HG03196 (cell line): Measurements from ENCODE around the gene SUFU.
A peak's percentile ranks its signal among the peaks of the same experiment; 100 is the strongest.

Experiments
- ATAC-seq: cut with Tn5 transposase; IDR thresholded peaks from one replicate; pipeline ENCODE4 v1.9.1; 2021; ENCODE audit not compliant: unreplicated experiment

Gene SUFU

GRCh38 chr10:102546606-102547320 lies 43.0 kb downstream of the SUFU start:
- ATAC-seq: no peak

GRCh38 chr10:102549549-102549948 lies 45.8 kb downstream of the SUFU start:
- no peak for ATAC-seq

GRCh38 chr10:102550636-102551210 lies 47.0 kb downstream of the SUFU start:
- ATAC-seq: no peak

GRCh38 chr10:102552533-102552932 lies 48.8 kb downstream of the SUFU start:
- ATAC-seq: no peak

GRCh38 chr10:102553771-102554170 lies 50.0 kb downstream of the SUFU start:
- ATAC-seq: no peak

- no peak for ATAC-seq
Measured at GRCh38 chr10:102554531-102554930, 50.8 kb downstream of the SUFU start.

- ATAC-seq: no peak
Measured at GRCh38 chr10:102555781-102556328, 52.1 kb downstream of the SUFU start.

GRCh38 chr10:102557569-102557968 lies 53.8 kb downstream of the SUFU start:
- no peak for ATAC-seq

- ATAC-seq: no peak
Measured at GRCh38 chr10:102559764-102560163, 56.0 kb downstream of the SUFU start.

GRCh38 chr10:102564209-102564834 lies 60.5 kb downstream of the SUFU start:
- no peak for ATAC-seq

- ATAC-seq: no peak
Measured at GRCh38 chr10:102565793-102566192, 62.0 kb downstream of the SUFU start.

GRCh38 chr10:102578782-102579181 lies 75.0 kb downstream of the SUFU start:
- no peak for ATAC-seq

GRCh38 chr10:102579328-102579727 lies 75.6 kb downstream of the SUFU start:
- ATAC-seq: no peak

GRCh38 chr10:102580230-102580629 lies 76.5 kb downstream of the SUFU start:
- no peak for ATAC-seq

GRCh38 chr10:102581401-102581800 lies 77.6 kb downstream of the SUFU start:
- ATAC-seq: no peak

- ATAC-seq: no peak
Measured at GRCh38 chr10:102581981-102582580, 78.3 kb downstream of the SUFU start.

- peak; percentile 74 for ATAC-seq
Measured at GRCh38 chr10:102583435-102584417, 80.0 kb downstream of the SUFU start.

GRCh38 chr10:102585026-102585425 lies 81.3 kb downstream of the SUFU start:
- ATAC-seq: no peak

GRCh38 chr10:102586858-102587257 lies 83.1 kb downstream of the SUFU start:
- ATAC-seq: no peak

GRCh38 chr10:102588875-102589274 lies 85.1 kb downstream of the SUFU start:
- no peak for ATAC-seq
